CD4-positive, alpha-beta T cell treated with Interleukin-6 at 100 ng/mL for 8 hours (primary cell): ENCODE measurements around the gene FAM236C.
"Not testable (repeated sequence)": the region's sequence is repeated elsewhere in the genome, so short reads cannot be mapped to it uniquely, and the experiment has no call there.

Experiments used
- DNase-seq: peaks from one replicate; pipeline ENCODE4 v3.0.0-alpha.2; 2020; ENCODE audit warnings: mixed read lengths, low spot score

FAM236C gene

GRCh38 chrX:72912315-72912714 lies at the start of gene FAM236C:
Gene FAM236C (plus strand): TSS chrX:72912615. CDS start chrX:72912715, 100 bp downstream.
- not testable (repeated sequence) for DNase-seq

- DNase-seq = not testable (repeated sequence)
These were observed 29.5 kb upstream of the FAM236C start for GRCh38 chrX:72882898-72883297.

GRCh38 chrX:72889740-72890139 lies 22.7 kb upstream of the FAM236C start:
- DNase-seq = not testable (repeated sequence)

GRCh38 chrX:72916096-72916495 lies 3.7 kb downstream of the FAM236C start:
- DNase-seq = not testable (repeated sequence)

GRCh38 chrX:72932283-72932682 lies 19.9 kb downstream of the FAM236C start:
- DNase-seq = not testable (repeated sequence)

- DNase-seq = not testable (repeated sequence)
These were observed 24.0 kb downstream of the FAM236C start for GRCh38 chrX:72936455-72936854.

- not testable (repeated sequence) for DNase-seq
These were observed 24.6 kb downstream of the FAM236C start for GRCh38 chrX:72936882-72937455.

GRCh38 chrX:72937906-72938305 lies 25.5 kb downstream of the FAM236C start, which contains the start of gene FAM236A:
Gene FAM236A (plus strand): TSS chrX:72938206. CDS start chrX:72938263, 57 bp downstream.
- not testable (repeated sequence) for DNase-seq

- DNase-seq = not testable (repeated sequence)
These were observed 29.9 kb downstream of the FAM236C start for GRCh38 chrX:72942272-72942671.

- not testable (repeated sequence) for DNase-seq
These were observed 30.8 kb downstream of the FAM236C start for GRCh38 chrX:72943035-72943818.

GRCh38 chrX:72943819-72944169 lies 31.4 kb downstream of the FAM236C start, which contains the start of gene DMRTC1:
Gene DMRTC1 (minus strand): TSS chrX:72943837. CDS start chrX:72875694, 68,143 bp downstream.
- not testable (repeated sequence) for DNase-seq

GRCh38 chrX:72959971-72960370 lies 47.6 kb downstream of the FAM236C start:
- not testable (repeated sequence) for DNase-seq
